ENCODE measurements around the gene GPR139.

The GPR139 gene

DNA sequence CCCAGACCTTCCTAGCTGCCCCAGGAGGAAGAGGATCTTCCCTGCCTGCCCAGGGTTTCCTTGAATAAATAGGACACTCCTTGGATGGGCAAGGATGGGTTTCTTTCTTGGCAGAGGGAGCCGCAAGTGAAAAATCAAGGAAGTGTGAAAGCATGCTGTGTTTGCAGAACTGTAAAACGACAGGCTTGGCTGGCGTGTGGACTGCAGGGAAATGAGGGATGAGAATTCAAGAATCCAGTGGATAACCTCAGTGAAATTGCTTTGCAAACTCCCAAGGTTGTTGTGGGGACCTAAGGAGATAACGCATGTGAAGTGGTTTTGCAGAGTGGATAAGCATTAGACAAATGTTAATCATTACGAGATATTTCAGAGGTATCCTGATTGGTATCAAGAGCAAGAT, 20.4 kb downstream of the GPR139 start:
- DNase-seq (ENCODE audit: low spot score) = no peak

DNA sequence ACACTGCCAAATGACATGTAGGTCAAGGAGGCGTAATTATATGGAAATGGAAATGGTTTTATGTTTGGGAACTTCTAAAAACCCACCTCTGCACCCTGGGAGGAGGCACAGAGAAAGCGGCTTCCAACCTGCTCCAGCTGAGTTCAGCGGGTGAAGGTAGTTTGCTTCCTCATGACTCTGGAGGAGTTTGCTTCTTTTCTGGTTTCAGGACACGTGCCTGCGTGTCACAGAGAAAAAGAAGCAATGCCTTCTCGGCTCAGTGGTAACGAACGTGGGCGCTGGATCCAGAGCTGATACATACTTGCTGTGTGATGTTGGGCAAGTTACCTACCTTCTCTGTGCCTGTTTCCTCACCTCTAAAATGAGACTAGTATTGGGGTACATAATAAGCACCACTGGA, 22.1 kb downstream of the GPR139 start:
- DNase-seq (ENCODE audit: low spot score) = no peak

DNA sequence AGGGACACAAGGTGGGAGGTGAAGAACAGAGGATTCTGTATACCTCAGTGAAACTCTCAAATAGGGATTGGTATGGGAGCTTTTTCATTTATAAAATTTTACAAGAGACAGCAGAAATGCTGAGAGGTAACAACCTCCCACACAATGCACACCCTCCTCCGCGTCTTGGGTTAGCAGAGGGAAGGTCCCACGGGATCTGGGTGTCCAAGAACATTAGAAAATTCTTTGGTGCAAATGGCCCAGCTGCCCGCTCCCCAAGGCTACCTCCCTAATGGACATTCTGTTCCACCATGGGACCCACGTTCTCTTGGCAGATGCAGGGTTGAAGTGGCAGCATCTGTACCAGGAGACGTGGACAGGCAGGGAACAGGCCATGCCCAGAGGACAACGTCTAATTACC, 22.5 kb downstream of the GPR139 start:
- DNase-seq (ENCODE audit: low spot score) = no peak

DNA sequence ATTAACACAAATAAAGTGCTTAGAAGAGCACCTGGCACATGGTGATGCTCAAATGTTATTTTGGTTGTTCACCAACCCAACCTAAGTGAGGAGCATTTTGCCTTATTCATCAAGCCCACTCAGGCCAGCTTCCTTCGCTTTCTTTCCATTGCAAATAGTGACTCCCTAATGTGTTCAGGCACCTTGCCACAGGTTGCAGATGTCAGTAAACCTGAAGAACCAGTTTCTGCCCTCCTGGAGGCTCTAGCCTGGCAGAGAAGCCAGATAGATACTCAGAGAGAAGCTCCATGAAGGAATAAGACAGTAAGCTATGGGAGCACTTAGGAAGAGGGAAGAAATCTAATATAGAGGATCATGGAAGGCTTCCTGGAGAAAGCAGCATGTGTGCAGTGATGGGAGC, 23.9 kb downstream of the GPR139 start:
- no peak for DNase-seq (ENCODE audit: low spot score)

DNA sequence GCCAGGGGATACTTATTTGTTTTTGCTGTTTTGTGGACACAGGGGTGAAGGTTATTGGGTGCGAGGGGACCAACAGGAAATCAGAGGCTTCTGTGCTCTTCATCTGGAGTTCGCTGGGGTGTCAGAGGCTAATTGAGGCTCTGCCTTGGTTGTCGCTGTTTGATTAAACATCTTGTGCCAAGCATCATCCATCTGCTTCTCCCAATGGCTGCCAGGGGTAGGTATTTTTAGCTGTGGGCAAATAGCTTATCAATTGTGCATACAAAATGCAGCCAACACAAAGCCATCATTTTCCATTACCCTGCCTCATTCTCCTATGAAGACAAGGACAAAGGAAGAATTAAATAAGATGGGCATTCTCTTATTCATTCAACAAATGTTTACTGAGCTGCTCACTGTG, 27.8 kb downstream of the GPR139 start:
- DNase-seq (ENCODE audit: low spot score) = no peak

DNA sequence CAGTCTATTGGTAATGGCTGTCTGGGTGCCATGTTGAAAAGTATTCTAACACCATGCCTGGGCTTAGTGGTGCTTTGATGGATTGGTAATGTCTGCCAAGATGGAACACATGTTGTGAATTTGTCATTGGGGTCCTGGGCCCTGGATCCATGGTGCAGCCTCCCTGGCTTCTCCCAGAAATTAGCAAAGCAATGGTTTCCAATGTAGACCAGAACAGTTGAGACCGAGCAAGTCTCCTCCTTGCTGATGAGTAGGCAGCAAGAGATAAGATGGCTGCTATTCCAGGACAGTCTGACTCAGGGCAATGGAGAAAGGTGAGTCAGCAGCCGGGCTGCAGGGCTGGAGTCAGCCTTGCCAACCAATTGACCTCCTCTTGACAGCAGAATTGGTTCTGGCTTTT, 30.8 kb downstream of the GPR139 start:
- no peak for DNase-seq (ENCODE audit: low spot score)

DNA sequence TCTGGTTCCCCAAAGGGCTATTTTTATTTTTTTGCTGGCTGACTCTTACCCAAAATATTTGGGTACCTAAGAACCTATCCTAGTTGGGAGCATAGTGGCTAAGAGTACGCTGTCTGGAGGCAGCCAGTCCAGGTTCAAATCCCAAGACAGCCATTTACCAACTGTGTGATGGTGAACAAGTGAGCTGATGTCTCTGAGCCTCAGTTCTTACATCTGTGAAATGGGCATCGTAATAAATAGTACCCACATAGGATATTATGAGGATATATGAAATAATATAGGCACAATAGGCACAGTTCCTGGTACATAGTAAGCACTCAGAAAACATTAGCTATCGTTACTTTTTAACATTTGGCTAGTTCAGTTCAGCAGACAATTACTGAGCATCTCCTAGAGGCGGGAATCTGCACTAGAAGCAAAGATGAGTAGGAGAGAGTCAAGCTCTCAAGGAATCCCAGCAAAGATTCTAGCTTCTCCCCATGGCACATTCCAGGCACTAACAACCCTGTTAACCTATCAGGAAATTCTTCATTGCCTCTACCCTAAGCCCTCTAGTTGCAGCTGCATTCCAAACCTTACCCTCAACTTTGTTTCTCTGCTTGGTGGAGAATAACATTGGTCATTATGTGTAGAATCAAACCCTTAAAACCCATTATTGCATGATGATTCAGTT, 31.6 kb downstream of the GPR139 start:
- no peak for DNase-seq (ENCODE audit: low spot score)

DNA sequence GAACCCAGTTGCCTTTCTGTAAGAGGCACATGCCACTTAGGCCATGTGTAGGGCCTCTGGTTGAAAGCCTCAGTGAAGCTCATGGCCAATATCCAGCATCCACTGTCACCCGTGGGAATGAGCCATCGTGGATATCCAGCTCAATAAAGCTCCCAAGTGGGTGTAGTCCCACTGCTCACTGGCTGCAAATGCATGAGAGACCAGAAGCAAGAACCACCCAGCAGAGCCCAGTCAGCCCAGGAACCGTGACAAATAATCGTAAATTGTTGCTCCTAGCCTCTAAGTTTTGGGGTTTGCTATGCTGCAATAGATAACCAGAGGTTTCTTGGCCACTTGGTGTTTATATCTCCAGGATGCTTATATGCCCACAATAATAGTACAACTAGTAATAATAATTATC, 33.7 kb downstream of the GPR139 start:
- DNase-seq (ENCODE audit: low spot score) = no peak

DNA sequence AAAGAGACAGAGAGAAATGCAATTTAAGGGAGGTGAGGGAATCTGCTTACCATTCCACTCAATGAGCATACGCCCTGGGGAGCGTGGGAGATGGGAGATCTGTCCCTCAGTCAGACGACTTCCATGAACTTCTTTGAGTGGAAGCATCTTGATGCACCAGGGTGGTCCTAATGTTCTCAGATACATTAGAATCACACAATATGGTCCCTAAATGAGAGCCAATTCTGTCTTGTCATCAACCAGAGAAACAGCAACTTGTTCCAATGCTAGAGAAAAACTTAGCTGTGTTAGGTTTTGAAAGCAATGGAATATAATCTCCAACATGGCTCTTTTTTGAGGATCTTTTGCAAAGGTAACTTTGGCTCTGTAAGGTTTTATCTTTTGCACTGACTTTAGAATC, 44.1 kb downstream of the GPR139 start:
- DNase-seq (ENCODE audit: low spot score) = no peak

DNA sequence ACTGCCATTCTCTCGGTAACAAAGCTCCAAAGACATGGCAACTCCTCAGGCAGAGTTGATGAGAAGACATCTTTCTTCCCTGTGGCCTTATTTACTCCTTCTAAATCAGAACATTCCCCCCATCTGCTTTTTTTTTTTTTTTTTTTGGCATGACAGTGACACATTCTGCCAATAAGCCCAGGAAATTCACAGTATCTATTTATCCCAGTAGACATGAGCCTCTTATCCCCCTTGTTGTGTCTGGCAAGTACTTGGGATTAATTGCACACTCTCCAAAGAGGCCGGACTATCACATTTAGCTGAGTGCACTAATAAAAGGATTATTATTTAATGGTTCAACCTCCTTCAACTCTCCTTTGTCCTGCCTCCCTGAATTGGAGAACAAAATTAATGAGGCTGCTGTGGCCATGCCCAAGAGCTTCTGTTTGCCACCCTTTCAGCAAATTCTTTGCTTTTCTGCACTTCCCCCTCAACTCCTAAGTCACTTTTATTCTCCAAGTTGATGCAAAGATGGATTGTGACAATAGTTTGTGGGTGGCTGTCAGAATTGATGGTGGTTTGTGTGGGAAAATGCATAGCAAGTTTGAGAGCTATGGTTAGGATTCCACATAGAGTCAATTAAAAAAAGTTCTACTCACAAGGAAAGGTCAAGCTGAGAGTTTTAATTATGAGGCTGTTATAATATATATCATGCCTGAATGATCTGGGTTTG, 47.2 kb downstream of the GPR139 start:
- no peak for DNase-seq (ENCODE audit: low spot score)

DNA sequence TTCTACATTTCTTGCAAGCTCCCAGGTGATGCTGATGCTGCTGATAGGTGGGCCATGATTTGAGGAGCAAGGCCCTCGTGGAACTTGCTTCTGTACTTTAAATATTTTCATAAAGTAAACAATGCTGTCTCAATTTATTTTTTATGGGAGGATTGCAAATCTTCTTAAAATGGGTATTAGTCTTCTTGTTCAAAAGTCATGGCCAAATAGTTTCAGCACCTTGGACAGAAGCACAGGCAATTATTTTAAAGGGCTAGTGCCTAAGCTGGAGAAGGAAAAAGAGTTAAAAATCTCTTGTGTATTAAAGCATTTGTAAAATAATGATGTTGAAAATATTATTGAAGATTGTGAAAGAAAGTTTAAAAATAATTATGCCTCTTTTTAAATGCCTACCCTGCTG, 50.5 kb downstream of the GPR139 start:
- DNase-seq (ENCODE audit: low spot score) = no peak

DNA sequence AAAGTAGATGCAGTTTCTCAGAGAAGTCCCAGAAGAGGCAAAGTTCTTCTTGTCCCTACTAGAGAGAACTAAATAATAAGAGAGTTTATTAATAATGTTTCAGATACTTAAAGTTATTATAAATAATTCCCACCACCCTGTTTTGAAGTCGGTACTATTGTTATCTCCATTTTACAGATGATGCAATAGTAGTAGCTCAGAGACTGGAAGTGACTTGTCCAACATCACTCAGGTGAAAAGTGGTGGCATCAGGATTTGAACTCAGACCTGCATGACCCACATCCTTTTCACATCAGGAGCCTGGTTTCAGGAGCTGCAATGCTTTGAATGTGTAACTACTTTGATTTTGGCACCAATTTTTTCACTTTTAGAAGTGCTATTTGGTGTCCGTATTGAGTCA, 52.7 kb downstream of the GPR139 start:
- DNase-seq (ENCODE audit: low spot score) = no peak

DNA sequence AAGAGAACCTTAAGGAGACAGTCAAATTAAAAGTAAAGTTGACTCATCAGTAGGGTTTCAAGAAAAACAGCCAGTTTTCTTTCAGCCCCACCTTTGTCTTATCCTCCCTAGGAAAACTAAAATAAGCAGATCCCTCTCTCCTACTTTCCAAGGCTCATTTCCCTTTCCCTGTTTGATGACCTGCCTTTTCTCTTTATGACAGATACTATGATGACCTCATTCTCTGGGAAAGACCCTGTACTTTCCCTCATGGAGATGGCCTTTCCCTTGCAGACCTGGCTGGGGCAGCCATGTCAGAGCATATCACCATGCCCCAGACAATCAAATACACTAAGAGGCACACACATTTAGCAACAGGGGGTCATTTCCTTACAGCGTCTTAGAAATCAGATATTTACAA, 53.6 kb downstream of the GPR139 start:
- DNase-seq (ENCODE audit: low spot score) = no peak

DNA sequence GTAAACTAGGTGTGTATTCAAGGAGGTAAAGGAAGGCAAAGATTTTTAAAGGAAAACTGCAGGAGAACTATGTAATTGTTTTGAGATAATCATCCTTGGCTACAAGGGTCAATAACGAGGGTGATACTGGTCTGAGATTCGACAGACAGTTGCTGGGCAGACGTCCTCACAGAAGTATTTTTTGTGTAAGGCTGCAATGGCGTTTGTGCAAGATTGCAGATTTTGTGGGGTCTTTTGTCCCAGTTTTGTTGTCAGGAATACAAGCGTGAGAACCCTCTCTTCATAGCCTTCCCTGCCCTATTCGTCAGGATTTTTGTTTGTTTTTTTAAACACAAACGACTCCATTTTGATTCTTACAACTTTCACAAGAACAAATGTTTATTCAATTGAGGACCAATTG, 57.5 kb downstream of the GPR139 start:
- no peak for DNase-seq (ENCODE audit: low spot score)

DNA sequence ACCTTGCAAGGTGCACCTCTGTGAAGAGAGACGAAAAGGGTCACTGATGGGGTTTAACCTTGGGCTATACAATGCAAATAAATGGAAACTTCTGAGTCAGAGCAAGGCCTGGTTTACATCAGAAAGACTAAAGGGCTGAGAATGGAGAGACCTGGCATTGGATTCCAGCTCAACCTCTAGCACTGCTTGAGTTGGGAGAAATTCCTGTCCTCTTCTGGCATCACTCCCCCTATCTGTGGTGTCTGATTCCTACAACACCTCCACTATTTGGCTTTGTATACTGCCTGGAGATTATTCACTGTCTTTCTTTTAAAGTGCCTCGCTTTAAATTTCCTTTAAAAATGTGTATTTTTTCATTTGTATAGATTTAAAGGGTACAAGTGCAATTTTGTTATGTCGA, 68.8 kb downstream of the GPR139 start:
- no peak for DNase-seq (ENCODE audit: low spot score)

DNA sequence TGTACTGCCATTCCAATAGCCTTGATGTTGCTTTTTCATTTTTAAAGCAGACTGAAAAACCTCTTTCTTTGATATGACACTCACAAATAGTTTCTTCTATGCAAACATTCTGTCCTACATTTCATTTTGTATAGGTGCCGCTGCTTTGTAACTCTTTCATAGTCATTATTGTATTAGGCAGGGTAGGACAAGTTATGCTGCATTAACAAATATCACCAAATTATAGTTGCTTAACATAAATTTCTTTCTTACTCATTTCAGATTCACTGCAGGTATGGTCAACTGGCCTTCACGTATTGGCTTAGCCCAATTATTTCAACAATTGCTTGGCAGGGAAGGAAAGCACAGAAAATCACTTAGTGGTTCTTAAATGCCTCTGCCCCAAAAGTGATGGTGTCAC, 70.8 kb downstream of the GPR139 start:
- DNase-seq (ENCODE audit: low spot score) = no peak

DNA sequence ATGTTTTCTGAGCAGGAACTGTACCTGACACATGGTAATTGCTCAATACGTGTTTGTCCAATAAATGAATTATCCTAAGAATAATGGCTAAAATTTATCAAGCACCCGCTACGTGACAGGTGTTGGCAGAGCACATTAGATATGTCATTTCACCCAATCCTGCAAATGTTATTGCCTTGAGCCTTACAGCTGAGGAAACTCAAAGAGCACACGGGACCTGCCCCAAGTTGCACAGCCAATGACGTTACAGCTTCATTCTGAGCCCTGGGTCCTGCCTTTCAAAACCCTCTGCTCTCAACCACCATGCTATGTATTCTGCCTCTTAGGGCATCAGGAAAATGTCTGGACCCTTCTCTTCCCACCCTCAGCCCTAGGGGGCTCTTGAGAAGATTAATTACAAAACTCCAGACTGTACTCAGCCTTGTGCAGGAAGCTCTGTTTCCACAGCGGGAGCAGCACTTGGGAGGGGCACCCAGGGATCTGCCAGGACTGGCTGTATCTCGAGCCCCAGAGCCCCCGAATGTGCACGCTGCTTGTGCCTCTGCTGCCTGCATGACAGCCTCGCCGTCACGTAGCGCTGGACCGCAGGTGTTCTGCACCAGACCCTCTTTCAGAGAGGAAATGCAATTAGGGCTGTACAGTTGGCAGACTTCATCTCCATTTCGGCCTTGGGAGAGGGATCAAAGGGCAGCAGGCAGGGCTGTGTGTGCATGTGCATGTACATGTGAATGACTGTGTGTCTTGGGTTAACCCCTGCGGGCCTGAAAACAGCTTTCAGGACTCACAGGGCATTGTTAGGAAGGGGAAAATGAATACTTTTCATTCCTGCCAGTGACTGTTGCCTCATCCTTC, 71.6 kb downstream of the GPR139 start:
- DNase-seq (ENCODE audit: low spot score) = no peak

DNA sequence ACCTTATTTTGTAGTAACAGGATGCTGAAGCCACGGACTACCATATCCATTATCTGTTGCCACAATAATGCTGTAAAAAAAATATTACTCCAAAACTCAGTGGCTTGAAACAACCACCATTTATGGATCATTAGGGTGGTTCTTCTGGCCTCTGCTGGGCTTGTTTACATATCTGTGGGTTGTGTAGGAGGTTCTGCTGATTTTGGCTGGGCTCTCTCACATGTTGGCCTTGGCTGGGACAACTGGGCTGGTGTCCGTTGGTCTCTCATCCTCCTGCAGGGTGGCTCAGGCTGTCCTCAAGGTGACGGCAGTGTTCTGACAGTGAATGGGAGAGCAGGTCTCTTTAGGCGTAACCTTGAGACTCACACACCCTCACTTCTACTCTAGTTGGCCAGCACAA, 76.0 kb downstream of the GPR139 start:
- DNase-seq (ENCODE audit: low spot score) = no peak

DNA sequence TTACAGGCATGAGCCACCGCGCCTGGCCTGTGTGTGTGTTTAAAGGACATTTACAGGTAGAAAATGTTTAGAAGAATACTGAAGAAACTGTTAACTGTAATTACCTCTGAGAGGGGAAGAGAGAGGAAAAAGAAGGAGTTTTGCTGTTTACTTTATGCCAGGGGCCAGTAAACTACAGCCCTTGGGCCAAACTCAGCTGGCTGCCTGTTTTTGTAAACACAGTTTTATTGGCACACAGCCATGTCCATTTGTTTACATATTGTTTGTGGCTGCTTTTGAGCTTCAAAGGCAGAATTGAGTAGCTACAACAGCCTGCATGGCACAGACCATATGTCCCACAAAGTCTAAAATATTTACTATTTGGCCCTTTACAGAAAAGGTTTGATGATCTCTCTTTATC, 76.4 kb downstream of the GPR139 start:
- no peak for DNase-seq (ENCODE audit: low spot score)

DNA sequence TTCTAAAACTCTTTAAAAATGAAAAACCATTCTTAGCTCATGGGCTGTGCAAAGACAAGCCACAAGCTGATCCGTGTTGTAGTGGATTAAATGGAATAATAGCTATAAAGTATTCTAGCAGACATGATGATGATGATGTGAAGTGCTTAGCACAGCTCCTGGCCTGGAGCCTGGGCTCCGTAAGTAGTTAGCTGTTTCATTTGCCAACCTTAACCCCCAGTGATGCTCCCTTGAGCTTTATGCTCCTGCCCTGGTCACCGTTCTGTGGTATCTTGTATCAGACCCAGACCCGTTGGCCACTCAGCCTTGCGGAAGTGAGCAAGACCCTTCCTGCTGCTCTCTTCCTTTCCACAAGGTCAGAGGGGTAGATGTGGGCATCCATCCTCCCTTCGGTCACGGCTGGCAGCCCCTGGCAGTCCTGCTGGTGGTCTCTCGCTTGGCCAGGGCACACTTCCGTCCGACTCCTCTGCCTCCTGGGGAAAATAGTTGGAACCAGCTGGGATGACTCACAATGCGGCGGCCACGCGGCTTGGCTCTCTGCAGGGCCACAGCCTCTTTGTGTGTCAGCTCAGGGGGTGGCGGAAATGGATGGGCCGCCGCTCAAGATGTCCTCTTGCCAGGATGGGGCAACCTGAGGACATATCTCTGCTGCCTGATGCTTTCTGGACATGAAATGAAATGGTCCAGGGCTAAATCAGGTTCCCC, 79.1 kb downstream of the GPR139 start:
- no peak for DNase-seq (ENCODE audit: low spot score)

DNA sequence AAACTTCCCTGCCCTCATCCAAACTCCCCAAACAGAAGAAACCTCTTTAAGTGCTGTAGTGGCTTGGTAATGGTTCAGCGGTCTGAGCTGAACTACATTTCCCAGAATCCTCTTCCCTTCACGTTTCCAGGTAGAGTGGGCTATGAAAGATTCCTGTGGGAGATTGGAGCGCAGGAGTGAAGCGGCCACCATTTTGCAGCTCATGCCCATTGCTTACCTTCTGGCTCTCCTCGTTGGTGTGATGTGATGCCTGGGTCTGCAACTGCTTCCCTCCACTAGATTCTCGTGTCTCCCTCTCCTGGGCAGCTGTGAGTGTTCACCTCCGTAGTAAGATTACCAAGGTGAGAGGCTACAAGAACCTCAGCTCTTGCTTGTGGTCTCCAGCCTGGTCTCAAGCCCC, 82.1 kb downstream of the GPR139 start:
- DNase-seq (ENCODE audit: low spot score) = no peak

DNA sequence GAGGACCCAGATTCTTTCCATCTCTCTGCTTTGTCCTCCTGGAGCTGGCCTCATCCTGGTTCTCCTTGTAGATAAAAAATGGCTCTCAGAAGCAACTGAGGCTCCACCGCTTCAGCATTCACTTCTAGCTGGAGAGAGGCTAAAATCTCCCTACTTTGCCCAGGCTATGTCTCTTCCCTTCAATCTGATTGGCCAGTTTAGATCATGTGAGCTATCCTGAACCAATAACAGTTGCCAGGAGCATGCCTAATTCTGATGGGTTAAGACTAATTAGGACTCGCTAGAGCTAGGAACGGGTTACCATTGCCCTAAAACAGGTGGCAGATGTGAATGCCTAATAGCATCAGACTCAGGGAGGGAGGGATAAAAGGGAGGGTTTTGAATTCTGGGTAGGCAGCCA, 89.6 kb downstream of the GPR139 start:
- no peak for DNase-seq (ENCODE audit: low spot score)

Data from LoVo (cell line).